CD4-positive, alpha-beta memory T cell (primary cell): ENCODE data around the gene PARP11. TPM values are rescaled to one million over a fixed set of nuclear protein-coding genes. Genes with fewer than 3 reads are reported as not detected.
A peak's percentile ranks its signal among the peaks of the same experiment; 100 is the strongest.

ENCODE experiments used
- CTCF ChIA-PET: fragments of 350-600 bp; sonication (Branson Sonifier 250); formaldehyde crosslinking; loops from one replicate; lab custom pipeline; 2021; ENCODE audit warnings: inconsistent platforms; ENCODE audit not compliant: partially characterized antibody; lab: Charles Lee
- POLR2A ChIA-PET: fragments of 350-600 bp; sonication (Branson Sonifier 250); formaldehyde crosslinking; loops from one replicate; lab custom pipeline; 2021; ENCODE audit not compliant: partially characterized antibody; lab: Charles Lee
- DNase-seq, 5 donors: peaks; one replicate each; pipeline versions ENCODE4 v3.0.0 to v3.0.0-alpha.2; 2020 to 2022; ENCODE audit warnings: mixed read lengths in 1 of 5
- H3K27ac ChIP-seq: one replicate; pipeline ENCODE4 v1.7.0; 2013; ENCODE audit warnings: low read depth, low read length
- H3K27me3 ChIP-seq: 2 replicates; pipeline ENCODE4 v1.7.0; 2013; ENCODE audit warnings: mild to moderate bottlenecking, low read length, moderate library complexity; ENCODE audit not compliant: insufficient read depth
- H3K36me3 ChIP-seq: 2 replicates; pipeline ENCODE4 v1.7.0; 2013; ENCODE audit warnings: mild to moderate bottlenecking, low read length, moderate library complexity; ENCODE audit not compliant: insufficient read depth
- H3K4me1 ChIP-seq: 2 replicates; pipeline ENCODE4 v1.7.0; 2013; ENCODE audit warnings: mild to moderate bottlenecking, low read length, moderate library complexity; ENCODE audit not compliant: insufficient read depth
- H3K4me3 ChIP-seq, 2 donors: one replicate each; pipeline ENCODE4 v1.7.0; 2013; ENCODE audit warnings: low read length in 2 of 2, mild to moderate bottlenecking in 1 of 2
- H3K9me3 ChIP-seq, 2 donors: one replicate each; pipeline ENCODE4 v1.7.0; 2013; ENCODE audit warnings: low read length in 2 of 2, control low read depth in 1 of 2; ENCODE audit not compliant: control insufficient read depth in 1 of 2
- H3K27ac Mint-ChIP-seq, 7 donors: one replicate each; pipeline ENCODE4 v1.8.0; 2020 to 2021; ENCODE audit warnings: mixed read lengths in 7 of 7, mild to moderate bottlenecking in 6 of 7, inconsistent platforms in 3 of 7, moderate library complexity in 3 of 7
- H3K27me3 Mint-ChIP-seq, 2 donors: one replicate each; pipeline ENCODE4 v1.8.0; 2020 to 2021; ENCODE audit warnings: mixed read lengths in 2 of 2
- H3K36me3 Mint-ChIP-seq, 2 donors: one replicate each; pipeline ENCODE4 v1.8.0; 2020 to 2021; ENCODE audit warnings: mixed read lengths in 2 of 2, inconsistent platforms in 1 of 2, mild to moderate bottlenecking in 1 of 2
- H3K4me1 Mint-ChIP-seq, 4 donors: one replicate each; pipeline ENCODE4 v1.8.0; 2020 to 2021; ENCODE audit warnings: mixed read lengths in 4 of 4, mild to moderate bottlenecking in 1 of 4
- H3K4me3 Mint-ChIP-seq, 8 donors: one replicate each; pipeline ENCODE4 v1.8.0; 2020 to 2021; ENCODE audit warnings: mixed read lengths in 8 of 8, mild to moderate bottlenecking in 7 of 8, moderate library complexity in 6 of 8, inconsistent platforms in 3 of 8
- H3K9me3 Mint-ChIP-seq, 8 donors: one replicate each; pipeline ENCODE4 v1.8.0; 2020 to 2021; ENCODE audit warnings: mixed read lengths in 8 of 8, mild to moderate bottlenecking in 5 of 8, inconsistent platforms in 3 of 8, moderate library complexity in 1 of 8
- intact Hi-C: fragments of 100-400 bp; cut with micrococcal nuclease; formaldehyde crosslinking; loops from one replicate; pipeline ENCODE4 v1.15.1; 2023
- polyA plus RNA-seq, 2 donors: library from polyadenylated mRNA; unstranded; fragments of 300-500 nt; fragmentation: Illumina TruSeq; gene quantifications; one replicate each; pipeline ENCODE4 v1.2.3, GENCODE V29; 2021
- total RNA-seq, 2 experiments: library from RNA; stranded (reverse); gene quantifications; one replicate each; pipeline ENCODE4 v1.2.3, GENCODE V29; 2021

The PARP11 gene
- total and polyA plus RNA-seq, 4 experiments from 2014 or later: 7.6 to 39.9 (median 22.2) TPM

GRCh38 chr12:3834774-3835173 is 38.4 kb downstream of the PARP11 start:
- Mint-ChIP-seq H3K27me3 (no peaks in the 10 kb centered on the region), H3K36me3 (peaks cover 19 to 28% of the 10 kb centered on the region in 2 donors), H3K9me3 (peaks cover 0 to 2% (median 0%) of the 10 kb centered on the region in 8 donors), H3K4me1 (peaks cover 37 to 54% (median 43%) of the 10 kb centered on the region in 4 donors), H3K27ac (peak overlapping the region in 1 of 7 donors; percentile 27), H3K4me3 (no peak overlapping the region)
- intact Hi-C loops: no loop called here
- CTCF ChIA-PET: interaction anchor here (1.0 to 1.5 kb wide), 3 partner anchors 17 to 534 kb away, joined by 3 to 4 read pairs (median 4); no protein-coding TSS in a partner anchor
- DNase-seq: no peak
- POLR2A ChIA-PET: no interaction called here
- Histone ChIP-seq H3K36me3 (no peaks in the 10 kb centered on the region), H3K27ac (no peak overlapping the region), H3K4me1 (peaks cover 20% of the 10 kb centered on the region), H3K27me3 (no peaks in the 10 kb centered on the region), H3K4me3 (no peak overlapping the region), H3K9me3 (no peaks in the 10 kb centered on the region)

- ChIA-PET CTCF (interaction anchor here (1.0 to 1.5 kb wide), 2 partner anchors 18 to 30 kb away, joined by 3 to 4 read pairs; no protein-coding TSS in a partner anchor), POLR2A (no interaction called here)
- Mint-ChIP-seq H3K9me3 (peaks cover 0 to 2% (median 0%) of the 10 kb centered on the region in 8 donors), H3K27ac (no peak overlapping the region), H3K4me1 (peaks cover 35 to 54% (median 40%) of the 10 kb centered on the region in 4 donors), H3K4me3 (no peak overlapping the region), H3K27me3 (no peaks in the 10 kb centered on the region), H3K36me3 (peaks cover 19 to 28% of the 10 kb centered on the region in 2 donors)
- Histone ChIP-seq H3K4me1 (peaks cover 20% of the 10 kb centered on the region), H3K9me3 (no peaks in the 10 kb centered on the region), H3K36me3 (no peaks in the 10 kb centered on the region), H3K27me3 (no peaks in the 10 kb centered on the region), H3K4me3 (no peak overlapping the region), H3K27ac (no peak overlapping the region)
- intact Hi-C loops: no loop called here
- DNase-seq: no peak
Measured at GRCh38 chr12:3833670-3834310, 39.4 kb downstream of the PARP11 start.

- intact Hi-C loops: no loop called here
Measured at GRCh38 chr12:3832738-3833137, 40.5 kb downstream of the PARP11 start.

GRCh38 chr12:3828888-3829287 is 44.3 kb downstream of the PARP11 start:
- Histone ChIP-seq H3K4me1 (peaks cover 5% of the 10 kb centered on the region), H3K36me3 (peaks cover 16% of the 10 kb centered on the region), H3K27me3 (no peaks in the 10 kb centered on the region), H3K27ac (no peak overlapping the region), H3K9me3 (no peaks in the 10 kb centered on the region), H3K4me3 (no peak overlapping the region)
- H3K9me3 Mint-ChIP-seq: no peaks in the 10 kb centered on the region
- intact Hi-C loops: no loop called here
- H3K36me3 Mint-ChIP-seq: peaks cover 15 to 38% of the 10 kb centered on the region in 2 donors
- peaks cover 7 to 11% (median 9%) of the 10 kb centered on the region in 4 donors for H3K4me1 Mint-ChIP-seq
- no peaks in the 10 kb centered on the region for H3K27me3 Mint-ChIP-seq
- no peak for DNase-seq
- peak overlapping the region in 2 of 7 donors; percentile 27 to 29 for H3K27ac Mint-ChIP-seq
- no peak overlapping the region for H3K4me3 Mint-ChIP-seq
- POLR2A ChIA-PET: no interaction called here
- CTCF ChIA-PET: interaction anchor here (1.2 to 1.7 kb wide), 2 partner anchors 11 to 529 kb away, joined by 3 to 6 read pairs; no protein-coding TSS in a partner anchor

More at GRCh38 chr12:3832738-3833137, 40.5 kb downstream of the PARP11 start:
- Histone ChIP-seq H3K4me1 (peaks cover 16% of the 10 kb centered on the region), H3K36me3 (no peaks in the 10 kb centered on the region), H3K27me3 (no peaks in the 10 kb centered on the region), H3K9me3 (no peaks in the 10 kb centered on the region), H3K4me3 (no peak overlapping the region), H3K27ac (no peak overlapping the region)
- H3K4me3 Mint-ChIP-seq: no peak overlapping the region
- peak overlapping the region in 2 of 7 donors; percentile 46 to 75 for H3K27ac Mint-ChIP-seq
- CTCF ChIA-PET: no interaction called here
- H3K36me3 Mint-ChIP-seq: peaks cover 16 to 23% of the 10 kb centered on the region in 2 donors
- no peaks in the 10 kb centered on the region for H3K27me3 Mint-ChIP-seq
- H3K9me3 Mint-ChIP-seq: peaks cover 0 to 2% (median 0%) of the 10 kb centered on the region in 8 donors
- DNase-seq: no peak
- POLR2A ChIA-PET: no interaction called here
- peaks cover 29 to 47% (median 34%) of the 10 kb centered on the region in 4 donors for H3K4me1 Mint-ChIP-seq

GRCh38 chr12:3827301-3828000 is 45.7 kb downstream of the PARP11 start:
- Histone ChIP-seq H3K9me3 (no peaks in the 10 kb centered on the region), H3K27ac (no peak overlapping the region), H3K27me3 (no peaks in the 10 kb centered on the region), H3K4me3 (no peak overlapping the region), H3K4me1 (peaks cover under 1% of the 10 kb centered on the region), H3K36me3 (peaks cover 16% of the 10 kb centered on the region)
- ChIA-PET CTCF (interaction anchor here (1.2 to 1.7 kb wide), 2 partner anchors 9 to 528 kb away, joined by 3 to 6 read pairs; no protein-coding TSS in a partner anchor), POLR2A (no interaction called here)
- no peak for DNase-seq
- H3K27ac Mint-ChIP-seq: peak overlapping the region in 1 of 7 donors; percentile 3
- peaks cover 15 to 43% of the 10 kb centered on the region in 2 donors for H3K36me3 Mint-ChIP-seq
- intact Hi-C loops: no loop called here
- no peaks in the 10 kb centered on the region for H3K9me3 Mint-ChIP-seq
- no peak overlapping the region for H3K4me3 Mint-ChIP-seq
- peaks cover 3 to 8% (median 7%) of the 10 kb centered on the region in 4 donors for H3K4me1 Mint-ChIP-seq
- H3K27me3 Mint-ChIP-seq: no peaks in the 10 kb centered on the region

GRCh38 chr12:3821441-3821840 is 51.8 kb downstream of the PARP11 start:
- no peak overlapping the region for H3K27ac Mint-ChIP-seq
- no peaks in the 10 kb centered on the region for H3K27me3 Mint-ChIP-seq
- H3K9me3 Mint-ChIP-seq: no peaks in the 10 kb centered on the region
- no peaks in the 10 kb centered on the region for H3K4me1 Mint-ChIP-seq
- H3K36me3 Mint-ChIP-seq: peaks cover 29 to 41% of the 10 kb centered on the region in 2 donors
- ChIA-PET CTCF (interaction anchor here (1.4 to 2.4 kb wide), 3 partner anchors 9 to 521 kb away, joined by 3 to 9 read pairs (median 5); no protein-coding TSS in a partner anchor), POLR2A (no interaction called here)
- Histone ChIP-seq H3K27me3 (no peaks in the 10 kb centered on the region), H3K4me3 (no peak overlapping the region), H3K4me1 (peaks cover 11% of the 10 kb centered on the region), H3K36me3 (peaks cover 22% of the 10 kb centered on the region), H3K9me3 (no peaks in the 10 kb centered on the region), H3K27ac (no peak overlapping the region)
- no peak overlapping the region for H3K4me3 Mint-ChIP-seq
- intact Hi-C loops: no loop called here
- DNase-seq: no peak

GRCh38 chr12:3820122-3820521 is 53.1 kb downstream of the PARP11 start:
- intact Hi-C loops: no loop called here

More at GRCh38 chr12:3820122-3820521, 53.1 kb downstream of the PARP11 start:
- Histone ChIP-seq H3K27ac (no peak overlapping the region), H3K4me1 (peaks cover 11% of the 10 kb centered on the region), H3K27me3 (no peaks in the 10 kb centered on the region), H3K4me3 (no peak overlapping the region), H3K9me3 (no peaks in the 10 kb centered on the region), H3K36me3 (peaks cover 16% of the 10 kb centered on the region)
- H3K4me3 Mint-ChIP-seq: no peak overlapping the region
- H3K27ac Mint-ChIP-seq: no peak overlapping the region
- CTCF ChIA-PET: interaction anchor here (1.2 to 2.4 kb wide), 3 partner anchors 8 to 520 kb away, joined by 3 to 9 read pairs (median 3); no protein-coding TSS in a partner anchor
- H3K9me3 Mint-ChIP-seq: no peaks in the 10 kb centered on the region
- H3K36me3 Mint-ChIP-seq: peaks cover 27 to 36% of the 10 kb centered on the region in 2 donors
- H3K27me3 Mint-ChIP-seq: no peaks in the 10 kb centered on the region
- DNase-seq: no peak
- peaks cover 0 to under 1% (median 0%) of the 10 kb centered on the region in 4 donors for H3K4me1 Mint-ChIP-seq
- POLR2A ChIA-PET: no interaction called here
